ENCODE data around the gene PSMD8.
"Not testable (repeated sequence)": the region's sequence is repeated elsewhere in the genome, so short reads cannot be mapped to it uniquely, and the experiment has no call there.

The PSMD8 gene

GRCh38 chr19:38411041-38411712 lies 36.8 kb downstream of the PSMD8 start:
- no peak for DNase-seq (ENCODE audit: low read depth in 2 of 2)

GRCh38 chr19:38411898-38412297 lies 37.5 kb downstream of the PSMD8 start:
- not testable (repeated sequence) for DNase-seq (ENCODE audit: low read depth in 2 of 2)

GRCh38 chr19:38412491-38412890 lies 38.1 kb downstream of the PSMD8 start:
- no peak for DNase-seq (ENCODE audit: low read depth in 2 of 2)

- DNase-seq (ENCODE audit: low read depth in 2 of 2) = no peak
Measured at GRCh38 chr19:38412961-38413360, 38.6 kb downstream of the PSMD8 start.

- DNase-seq (ENCODE audit: low read depth in 2 of 2) = no peak
Measured at GRCh38 chr19:38413416-38413815, 39.0 kb downstream of the PSMD8 start.

GRCh38 chr19:38417146-38417543 lies 42.8 kb downstream of the PSMD8 start:
- no peak for DNase-seq (ENCODE audit: low read depth in 2 of 2)

GRCh38 chr19:38417544-38418506 lies 43.5 kb downstream of the PSMD8 start:
- DNase-seq (ENCODE audit: low read depth in 2 of 2) = no peak

GRCh38 chr19:38420935-38421334 lies 46.6 kb downstream of the PSMD8 start:
- DNase-seq (ENCODE audit: low read depth in 2 of 2) = no peak

- no peak for DNase-seq (ENCODE audit: low read depth in 2 of 2)
Measured at GRCh38 chr19:38421856-38422255, 47.5 kb downstream of the PSMD8 start.

GRCh38 chr19:38422438-38422837 lies 48.1 kb downstream of the PSMD8 start:
- no peak for DNase-seq (ENCODE audit: low read depth in 2 of 2)

GRCh38 chr19:38424272-38424671 lies 49.9 kb downstream of the PSMD8 start:
- DNase-seq (ENCODE audit: low read depth in 2 of 2) = no peak

- no peak for DNase-seq (ENCODE audit: low read depth in 2 of 2)
Measured at GRCh38 chr19:38425222-38425809, 50.9 kb downstream of the PSMD8 start.

GRCh38 chr19:38425810-38426466 lies 51.6 kb downstream of the PSMD8 start, which contains the start of gene RASGRP4:
TSS of gene RASGRP4 (minus strand) at chr19:38426219. CDS start at chr19:38426091, 128 bp downstream.
- no peak for DNase-seq (ENCODE audit: low read depth in 2 of 2)

- DNase-seq (ENCODE audit: low read depth in 2 of 2) = not testable (repeated sequence)
Measured at GRCh38 chr19:38427035-38427677, 52.8 kb downstream of the PSMD8 start.

- no peak for DNase-seq (ENCODE audit: low read depth in 2 of 2)
Measured at GRCh38 chr19:38429055-38429810, 54.9 kb downstream of the PSMD8 start.

GRCh38 chr19:38429811-38430156 lies 55.4 kb downstream of the PSMD8 start:
- no peak for DNase-seq (ENCODE audit: low read depth in 2 of 2)

- DNase-seq (ENCODE audit: low read depth in 2 of 2) = no peak
Measured at GRCh38 chr19:38430931-38431330, 56.6 kb downstream of the PSMD8 start.

GRCh38 chr19:38433268-38433733 lies 58.9 kb downstream of the PSMD8 start, which contains the start of gene RYR1:
TSS of gene RYR1 (plus strand) at chr19:38433691. CDS start at chr19:38433830, 139 bp downstream.
- DNase-seq (ENCODE audit: low read depth in 2 of 2) = no peak
